NCI-H2081 treated with DMSO at 0.1 percent for 48 hours (cell line): Measurements from ENCODE around the gene GPR160.

Experiments
- DNase-seq: peaks from one replicate; lab custom pipeline; 2025; lab: John Stamatoyannopoulos, UW

The GPR160 gene

GRCh38 chr3:170027233-170028102 lies 10.3 kb upstream of the GPR160 start:
- no peak for DNase-seq

- no peak for DNase-seq
These were observed 4.3 kb upstream of the GPR160 start for GRCh38 chr3:170033489-170033888.

GRCh38 chr3:170038434-170039110 lies 777 bp downstream of the GPR160 start:
- DNase-seq: no peak

GRCh38 chr3:170040418-170040817 lies 2.6 kb downstream of the GPR160 start:
- DNase-seq: no peak

- DNase-seq: no peak
These were observed 5.7 kb downstream of the GPR160 start for GRCh38 chr3:170043506-170043905.

GRCh38 chr3:170044271-170044670 lies 6.5 kb downstream of the GPR160 start:
- DNase-seq: no peak

- DNase-seq: no peak
These were observed 7.0 kb downstream of the GPR160 start for GRCh38 chr3:170044795-170045244.

- DNase-seq: no peak
These were observed 8.7 kb downstream of the GPR160 start for GRCh38 chr3:170046269-170047132.

GRCh38 chr3:170047133-170047404 lies 9.3 kb downstream of the GPR160 start:
- DNase-seq: no peak

GRCh38 chr3:170049146-170050000 lies 11.6 kb downstream of the GPR160 start:
- DNase-seq: no peak

- no peak for DNase-seq
These were observed 13.0 kb downstream of the GPR160 start for GRCh38 chr3:170050753-170051152.

GRCh38 chr3:170052398-170052797 lies 14.6 kb downstream of the GPR160 start:
- no peak for DNase-seq

GRCh38 chr3:170054204-170054603 lies 16.4 kb downstream of the GPR160 start:
- no peak for DNase-seq

GRCh38 chr3:170055209-170055608 lies 17.4 kb downstream of the GPR160 start:
- no peak for DNase-seq

- DNase-seq: no peak
These were observed 19.1 kb downstream of the GPR160 start for GRCh38 chr3:170056710-170057454.

GRCh38 chr3:170057550-170057949 lies 19.8 kb downstream of the GPR160 start:
- DNase-seq: no peak

- DNase-seq: no peak
These were observed 20.3 kb downstream of the GPR160 start for GRCh38 chr3:170058127-170058526.

- DNase-seq: no peak
These were observed 21.7 kb downstream of the GPR160 start for GRCh38 chr3:170059447-170059846.

GRCh38 chr3:170062068-170062467 lies 24.3 kb downstream of the GPR160 start:
- no peak for DNase-seq

- no peak for DNase-seq
These were observed 25.0 kb downstream of the GPR160 start for GRCh38 chr3:170062769-170063168.

GRCh38 chr3:170063691-170064090 lies 25.9 kb downstream of the GPR160 start:
- no peak for DNase-seq
